ENCODE results near the gene EEF1G. TPM values are rescaled to one million over a fixed set of nuclear protein-coding genes. Genes with fewer than 3 reads are reported as not detected.

EEF1G gene
- total and polyA plus RNA-seq, 9 of the 15 experiments (the other 6 are each of a cell fraction or from before 2014, with no cell fraction given): 985 to 2,349 (median 2,035) TPM

DNA sequence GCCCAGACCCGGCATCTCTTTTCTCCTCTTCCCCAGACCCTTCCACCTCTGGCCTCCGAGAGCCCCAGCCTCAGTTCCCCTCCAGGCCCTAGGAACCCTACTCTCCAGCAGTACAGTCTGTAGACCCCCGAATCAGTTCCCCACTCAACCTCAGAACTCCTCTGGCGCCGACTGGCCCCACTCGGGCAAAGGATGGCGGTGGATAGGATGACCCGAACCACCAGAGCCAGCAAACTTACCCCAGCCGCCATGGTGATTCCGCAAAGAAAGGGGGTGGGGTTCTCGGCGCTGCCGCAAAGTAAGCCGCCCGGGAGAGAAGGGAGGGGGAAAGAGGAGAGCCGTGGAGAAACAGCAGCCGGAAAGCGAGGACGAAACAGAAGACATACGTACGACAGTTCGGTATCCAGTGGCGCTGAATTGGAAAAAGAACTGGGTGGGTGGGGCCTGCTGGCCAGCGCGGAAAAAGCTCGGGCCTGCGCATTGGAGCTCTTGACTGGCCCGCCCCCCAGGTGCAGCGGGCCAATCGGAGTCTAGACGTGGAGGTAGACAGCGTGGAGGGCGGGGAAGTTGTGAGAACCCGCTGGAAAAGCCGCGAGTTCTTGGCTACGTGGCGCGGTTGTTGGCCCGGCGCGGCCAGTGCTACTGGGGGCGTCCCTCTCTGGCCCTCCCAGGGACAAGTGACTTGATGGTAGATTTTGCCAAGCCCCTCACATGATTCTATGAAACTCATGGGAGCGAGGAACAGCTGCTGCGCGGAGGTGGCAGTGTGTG, at the start of gene EEF1G (continued):
- no peak for TF ChIP-seq SAFB2 (IDR thresholded peaks at IDR 0.05; ENCODE audit: borderline replicate concordance, low read depth, low read length, severe bottlenecking)
- TF ChIP-seq IRF2 (CRISPR knock-in tag; IDR thresholded peaks at IDR 0.05): no peak
- TF ChIP-seq PHTF2 (CRISPR knock-in tag; IDR thresholded peaks at IDR 0.05): 0 out of 2 replicates have a peak, but pooled peaks have one; percentile 61
- TF ChIP-seq, protein P1, sequence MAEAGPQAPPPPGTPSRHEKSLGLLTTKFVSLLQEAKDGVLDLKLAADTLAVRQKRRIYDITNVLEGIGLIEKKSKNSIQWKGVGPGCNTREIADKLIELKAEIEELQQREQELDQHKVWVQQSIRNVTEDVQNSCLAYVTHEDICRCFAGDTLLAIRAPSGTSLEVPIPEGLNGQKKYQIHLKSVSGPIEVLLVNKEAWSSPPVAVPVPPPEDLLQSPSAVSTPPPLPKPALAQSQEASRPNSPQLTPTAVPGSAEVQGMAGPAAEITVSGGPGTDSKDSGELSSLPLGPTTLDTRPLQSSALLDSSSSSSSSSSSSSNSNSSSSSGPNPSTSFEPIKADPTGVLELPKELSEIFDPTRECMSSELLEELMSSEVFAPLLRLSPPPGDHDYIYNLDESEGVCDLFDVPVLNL (CRISPR knock-in tag; IDR thresholded peaks at IDR 0.05; ENCODE audit: low read depth): no peak
- no peak; the same call in 1 of the 2 replicates for TF ChIP-seq THRAP3 (IDR thresholded peaks at IDR 0.05; ENCODE audit: borderline replicate concordance)
- TF ChIP-seq CBX1 (IDR thresholded peaks at IDR 0.05; ENCODE audit: low read depth): no peak
- TF ChIP-seq ZC3H8 (IDR thresholded peaks at IDR 0.05): no peak
- TF ChIP-seq, protein P2, sequence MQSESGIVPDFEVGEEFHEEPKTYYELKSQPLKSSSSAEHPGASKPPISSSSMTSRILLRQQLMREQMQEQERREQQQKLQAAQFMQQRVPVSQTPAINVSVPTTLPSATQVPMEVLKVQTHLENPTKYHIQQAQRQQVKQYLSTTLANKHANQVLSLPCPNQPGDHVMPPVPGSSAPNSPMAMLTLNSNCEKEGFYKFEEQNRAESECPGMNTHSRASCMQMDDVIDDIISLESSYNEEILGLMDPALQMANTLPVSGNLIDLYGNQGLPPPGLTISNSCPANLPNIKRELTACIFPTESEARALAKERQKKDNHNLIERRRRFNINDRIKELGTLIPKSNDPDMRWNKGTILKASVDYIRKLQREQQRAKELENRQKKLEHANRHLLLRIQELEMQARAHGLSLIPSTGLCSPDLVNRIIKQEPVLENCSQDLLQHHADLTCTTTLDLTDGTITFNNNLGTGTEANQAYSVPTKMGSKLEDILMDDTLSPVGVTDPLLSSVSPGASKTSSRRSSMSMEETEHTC (IDR thresholded peaks at IDR 0.05): no peak
- TF ChIP-seq, protein P3, sequence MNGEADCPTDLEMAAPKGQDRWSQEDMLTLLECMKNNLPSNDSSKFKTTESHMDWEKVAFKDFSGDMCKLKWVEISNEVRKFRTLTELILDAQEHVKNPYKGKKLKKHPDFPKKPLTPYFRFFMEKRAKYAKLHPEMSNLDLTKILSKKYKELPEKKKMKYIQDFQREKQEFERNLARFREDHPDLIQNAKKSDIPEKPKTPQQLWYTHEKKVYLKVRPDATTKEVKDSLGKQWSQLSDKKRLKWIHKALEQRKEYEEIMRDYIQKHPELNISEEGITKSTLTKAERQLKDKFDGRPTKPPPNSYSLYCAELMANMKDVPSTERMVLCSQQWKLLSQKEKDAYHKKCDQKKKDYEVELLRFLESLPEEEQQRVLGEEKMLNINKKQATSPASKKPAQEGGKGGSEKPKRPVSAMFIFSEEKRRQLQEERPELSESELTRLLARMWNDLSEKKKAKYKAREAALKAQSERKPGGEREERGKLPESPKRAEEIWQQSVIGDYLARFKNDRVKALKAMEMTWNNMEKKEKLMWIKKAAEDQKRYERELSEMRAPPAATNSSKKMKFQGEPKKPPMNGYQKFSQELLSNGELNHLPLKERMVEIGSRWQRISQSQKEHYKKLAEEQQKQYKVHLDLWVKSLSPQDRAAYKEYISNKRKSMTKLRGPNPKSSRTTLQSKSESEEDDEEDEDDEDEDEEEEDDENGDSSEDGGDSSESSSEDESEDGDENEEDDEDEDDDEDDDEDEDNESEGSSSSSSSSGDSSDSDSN (IDR thresholded peaks at IDR 0.05; ENCODE audit: borderline replicate concordance in 1 of 2, low read depth in 2 of 2, low read length in 2 of 2): 0 out of 4 replicates have a peak, but pooled peaks of 1 of the 2 experiments have one; percentile 33
- TF ChIP-seq, protein P4, sequence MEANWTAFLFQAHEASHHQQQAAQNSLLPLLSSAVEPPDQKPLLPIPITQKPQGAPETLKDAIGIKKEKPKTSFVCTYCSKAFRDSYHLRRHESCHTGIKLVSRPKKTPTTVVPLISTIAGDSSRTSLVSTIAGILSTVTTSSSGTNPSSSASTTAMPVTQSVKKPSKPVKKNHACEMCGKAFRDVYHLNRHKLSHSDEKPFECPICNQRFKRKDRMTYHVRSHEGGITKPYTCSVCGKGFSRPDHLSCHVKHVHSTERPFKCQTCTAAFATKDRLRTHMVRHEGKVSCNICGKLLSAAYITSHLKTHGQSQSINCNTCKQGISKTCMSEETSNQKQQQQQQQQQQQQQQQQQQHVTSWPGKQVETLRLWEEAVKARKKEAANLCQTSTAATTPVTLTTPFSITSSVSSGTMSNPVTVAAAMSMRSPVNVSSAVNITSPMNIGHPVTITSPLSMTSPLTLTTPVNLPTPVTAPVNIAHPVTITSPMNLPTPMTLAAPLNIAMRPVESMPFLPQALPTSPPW (CRISPR knock-in tag; IDR thresholded peaks at IDR 0.05): peak; percentile 89
- TF ChIP-seq, protein P5, sequence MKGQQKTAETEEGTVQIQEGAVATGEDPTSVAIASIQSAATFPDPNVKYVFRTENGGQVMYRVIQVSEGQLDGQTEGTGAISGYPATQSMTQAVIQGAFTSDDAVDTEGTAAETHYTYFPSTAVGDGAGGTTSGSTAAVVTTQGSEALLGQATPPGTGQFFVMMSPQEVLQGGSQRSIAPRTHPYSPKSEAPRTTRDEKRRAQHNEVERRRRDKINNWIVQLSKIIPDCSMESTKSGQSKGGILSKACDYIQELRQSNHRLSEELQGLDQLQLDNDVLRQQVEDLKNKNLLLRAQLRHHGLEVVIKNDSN (CRISPR knock-in tag; IDR thresholded peaks at IDR 0.05): peak; percentile 51
- TF ChIP-seq, protein P6, sequence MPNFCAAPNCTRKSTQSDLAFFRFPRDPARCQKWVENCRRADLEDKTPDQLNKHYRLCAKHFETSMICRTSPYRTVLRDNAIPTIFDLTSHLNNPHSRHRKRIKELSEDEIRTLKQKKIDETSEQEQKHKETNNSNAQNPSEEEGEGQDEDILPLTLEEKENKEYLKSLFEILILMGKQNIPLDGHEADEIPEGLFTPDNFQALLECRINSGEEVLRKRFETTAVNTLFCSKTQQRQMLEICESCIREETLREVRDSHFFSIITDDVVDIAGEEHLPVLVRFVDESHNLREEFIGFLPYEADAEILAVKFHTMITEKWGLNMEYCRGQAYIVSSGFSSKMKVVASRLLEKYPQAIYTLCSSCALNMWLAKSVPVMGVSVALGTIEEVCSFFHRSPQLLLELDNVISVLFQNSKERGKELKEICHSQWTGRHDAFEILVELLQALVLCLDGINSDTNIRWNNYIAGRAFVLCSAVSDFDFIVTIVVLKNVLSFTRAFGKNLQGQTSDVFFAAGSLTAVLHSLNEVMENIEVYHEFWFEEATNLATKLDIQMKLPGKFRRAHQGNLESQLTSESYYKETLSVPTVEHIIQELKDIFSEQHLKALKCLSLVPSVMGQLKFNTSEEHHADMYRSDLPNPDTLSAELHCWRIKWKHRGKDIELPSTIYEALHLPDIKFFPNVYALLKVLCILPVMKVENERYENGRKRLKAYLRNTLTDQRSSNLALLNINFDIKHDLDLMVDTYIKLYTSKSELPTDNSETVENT (CRISPR knock-in tag; IDR thresholded peaks at IDR 0.05): no peak; the same call in 1 of the 2 replicates
- no peak for TF ChIP-seq ZNF232 (CRISPR knock-in tag; IDR thresholded peaks at IDR 0.05)
- TF ChIP-seq, protein P7, sequence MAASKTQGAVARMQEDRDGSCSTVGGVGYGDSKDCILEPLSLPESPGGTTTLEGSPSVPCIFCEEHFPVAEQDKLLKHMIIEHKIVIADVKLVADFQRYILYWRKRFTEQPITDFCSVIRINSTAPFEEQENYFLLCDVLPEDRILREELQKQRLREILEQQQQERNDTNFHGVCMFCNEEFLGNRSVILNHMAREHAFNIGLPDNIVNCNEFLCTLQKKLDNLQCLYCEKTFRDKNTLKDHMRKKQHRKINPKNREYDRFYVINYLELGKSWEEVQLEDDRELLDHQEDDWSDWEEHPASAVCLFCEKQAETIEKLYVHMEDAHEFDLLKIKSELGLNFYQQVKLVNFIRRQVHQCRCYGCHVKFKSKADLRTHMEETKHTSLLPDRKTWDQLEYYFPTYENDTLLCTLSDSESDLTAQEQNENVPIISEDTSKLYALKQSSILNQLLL (CRISPR knock-in tag; IDR thresholded peaks at IDR 0.05; ENCODE audit: borderline replicate concordance): no peak
- no peak for TF ChIP-seq DMBX1 (CRISPR knock-in tag; IDR thresholded peaks at IDR 0.05; ENCODE audit: borderline replicate concordance)

Data from K562 (cell line).